ENCODE measurements around the gene RTN4RL1.

The RTN4RL1 gene

GRCh38 chr17:1945621-1946020, 79.5 kb downstream of the RTN4RL1 start:
- DNase-seq: no peak

- no peak for DNase-seq
These were observed 81.7 kb downstream of the RTN4RL1 start for GRCh38 chr17:1943436-1943831.

GRCh38 chr17:1942666-1943435, 82.3 kb downstream of the RTN4RL1 start:
- no peak for DNase-seq

- DNase-seq: no peak
These were observed 83.1 kb downstream of the RTN4RL1 start for GRCh38 chr17:1942066-1942365.

- DNase-seq: no peak
These were observed 83.7 kb downstream of the RTN4RL1 start for GRCh38 chr17:1941272-1942065.

- no peak for DNase-seq
These were observed 84.3 kb downstream of the RTN4RL1 start for GRCh38 chr17:1940810-1941185.

- DNase-seq: peak; percentile 28
These were observed 84.9 kb downstream of the RTN4RL1 start for GRCh38 chr17:1939981-1940809.

GRCh38 chr17:1937461-1937860, 87.7 kb downstream of the RTN4RL1 start:
- DNase-seq: no peak

GRCh38 chr17:1936766-1937165, 88.4 kb downstream of the RTN4RL1 start:
- no peak for DNase-seq

GRCh38 chr17:1934901-1935300, 90.2 kb downstream of the RTN4RL1 start:
- DNase-seq: no peak

- DNase-seq: no peak
These were observed 91.0 kb downstream of the RTN4RL1 start for GRCh38 chr17:1933875-1934715.

GRCh38 chr17:1931844-1932579, 93.1 kb downstream of the RTN4RL1 start:
- peak; percentile 27 for DNase-seq

- no peak for DNase-seq
These were observed 94.8 kb downstream of the RTN4RL1 start for GRCh38 chr17:1930337-1930645.

GRCh38 chr17:1928976-1929375, 96.2 kb downstream of the RTN4RL1 start:
- no peak for DNase-seq

- no peak for DNase-seq
These were observed 104.2 kb downstream of the RTN4RL1 start for GRCh38 chr17:1920948-1921351.

GRCh38 chr17:1919201-1919600, 105.9 kb downstream of the RTN4RL1 start:
- DNase-seq: no peak

- no peak for DNase-seq
These were observed 106.6 kb downstream of the RTN4RL1 start for GRCh38 chr17:1918346-1919162.

GRCh38 chr17:1916963-1917715, 108.0 kb downstream of the RTN4RL1 start:
- DNase-seq: no peak

GRCh38 chr17:1916316-1916715, 108.8 kb downstream of the RTN4RL1 start:
- DNase-seq: no peak

- DNase-seq: no peak
These were observed 109.2 kb downstream of the RTN4RL1 start for GRCh38 chr17:1915889-1916288.

Measured in SHP77 treated with DMSO at 0.1 percent for 48 hours (cell line).